AG08395 (cell line): ENCODE measurements around the gene CMIP.
A peak's percentile ranks its signal among the peaks of the same experiment; 100 is the strongest.

Experiments used
- DNase-seq: peaks from one replicate; pipeline ENCODE4 v3.0.0; 2012; ENCODE audit warnings: mixed read lengths, low spot score

The CMIP gene

DNA sequence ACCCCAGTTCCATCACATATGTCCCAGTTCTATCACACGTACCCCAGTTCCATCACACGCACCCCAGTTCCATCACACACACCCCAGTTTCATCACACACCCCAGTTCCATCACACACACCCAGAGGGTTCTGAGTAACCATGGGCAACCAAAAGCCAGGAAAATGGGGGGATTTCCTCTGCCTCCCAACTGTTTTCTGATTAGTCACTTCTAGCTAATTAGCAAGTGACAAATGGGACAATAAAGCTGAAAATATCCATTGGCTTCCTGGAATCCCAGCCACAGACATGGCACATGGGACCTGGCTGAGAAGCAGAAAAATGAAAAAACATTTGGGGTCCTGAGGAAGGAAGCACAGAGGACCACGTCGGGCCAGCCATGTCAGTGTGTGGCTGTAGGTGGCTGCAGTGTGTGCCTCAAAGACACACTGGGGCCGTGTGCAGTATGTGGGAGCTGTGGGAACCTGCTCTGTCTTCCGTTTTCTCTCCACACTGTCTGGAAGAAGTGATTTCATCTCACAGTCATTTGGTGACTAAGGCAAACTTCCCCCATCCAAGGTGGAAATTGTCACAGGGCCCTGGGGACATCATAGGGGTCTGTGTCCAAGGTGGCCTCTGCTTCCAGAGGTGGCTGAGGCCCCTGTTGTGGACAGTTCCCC is 106.7 kb downstream of the CMIP start:
- peak; percentile 76 for DNase-seq

- no peak for DNase-seq
These were observed 107.3 kb downstream of the CMIP start for GRCh38 chr16:81551821-81552304.

DNA sequence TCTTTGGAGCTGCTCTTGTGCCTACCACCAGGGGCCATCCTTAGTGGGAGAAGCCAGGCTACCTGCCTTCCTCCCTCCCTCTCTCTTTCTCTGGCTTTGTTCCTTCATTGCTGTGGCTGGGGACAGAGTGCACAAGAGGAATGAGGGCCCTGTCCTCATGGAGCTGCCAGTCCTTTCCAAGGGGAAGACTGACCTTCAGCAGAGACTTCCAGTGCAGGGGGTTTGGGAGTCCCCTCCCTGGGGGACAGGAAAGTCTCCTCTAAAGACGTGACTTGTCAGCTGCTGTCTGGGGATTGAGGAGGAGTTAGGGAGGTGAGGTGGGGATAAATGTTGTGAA is 108.1 kb downstream of the CMIP start:
- no peak for DNase-seq

- peak; percentile 48 for DNase-seq
These were observed 108.6 kb downstream of the CMIP start for GRCh38 chr16:81553080-81553813.

DNA sequence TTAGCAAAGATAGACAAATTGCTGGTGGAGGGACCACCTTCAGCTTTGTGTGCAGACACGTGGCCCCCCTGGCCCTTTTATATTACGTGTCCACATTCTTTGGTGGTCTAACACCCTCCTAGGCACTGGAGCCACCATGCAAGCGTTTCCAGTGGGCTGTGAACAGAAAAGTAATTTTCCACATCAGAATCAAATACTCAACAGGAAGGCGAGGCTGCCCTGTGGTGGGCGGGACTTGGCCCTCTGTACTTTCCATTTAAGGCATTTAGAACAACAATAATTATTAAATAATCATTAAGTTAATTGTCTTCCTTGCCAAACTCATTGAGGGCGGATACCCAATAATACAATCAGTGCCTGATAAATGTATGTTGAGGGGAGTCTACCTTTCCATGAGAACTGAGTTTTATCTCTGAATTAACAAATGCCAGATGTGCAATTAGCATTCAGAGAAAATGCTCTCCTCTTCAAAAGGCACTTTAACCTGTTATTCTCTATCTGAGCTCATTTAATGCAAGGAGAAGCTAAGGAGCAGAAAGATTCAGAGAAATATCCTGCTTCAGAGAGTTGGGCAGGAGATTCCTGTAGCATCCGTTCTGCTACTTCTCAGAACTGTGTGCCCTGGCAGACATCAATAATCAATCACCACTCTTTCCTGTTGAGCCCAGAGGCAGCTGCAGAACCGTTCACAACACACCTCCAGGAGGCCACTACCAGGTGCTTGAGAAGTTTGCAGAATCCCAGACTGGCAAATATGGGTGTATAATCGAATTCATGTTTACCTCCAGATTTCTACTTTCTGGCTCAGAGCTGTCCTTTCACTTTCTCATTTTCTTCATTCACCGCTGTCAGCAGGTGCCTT is 109.4 kb downstream of the CMIP start:
- no peak for DNase-seq

GRCh38 chr16:81554979-81555378 is 110.4 kb downstream of the CMIP start:
- no peak for DNase-seq

DNA sequence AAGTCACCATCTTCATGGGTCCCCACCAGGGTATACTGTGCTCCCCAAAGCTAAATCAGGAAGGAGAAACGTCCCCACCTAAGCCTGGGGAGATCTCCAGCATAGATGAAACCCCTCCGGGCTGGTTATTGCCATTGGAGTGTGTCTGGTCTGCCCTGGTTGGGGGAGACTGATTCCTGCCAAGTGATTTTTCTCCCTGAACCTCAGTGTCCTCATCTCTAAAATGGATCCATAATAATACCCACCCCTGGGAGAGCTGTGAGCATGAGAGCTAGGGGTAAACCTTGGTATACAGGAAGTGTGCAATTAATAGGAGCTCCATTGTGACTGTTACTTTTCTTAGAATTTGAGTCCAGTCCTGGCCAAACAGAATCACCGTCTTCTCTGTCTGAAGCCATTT is 111.1 kb downstream of the CMIP start:
- no peak for DNase-seq

DNA sequence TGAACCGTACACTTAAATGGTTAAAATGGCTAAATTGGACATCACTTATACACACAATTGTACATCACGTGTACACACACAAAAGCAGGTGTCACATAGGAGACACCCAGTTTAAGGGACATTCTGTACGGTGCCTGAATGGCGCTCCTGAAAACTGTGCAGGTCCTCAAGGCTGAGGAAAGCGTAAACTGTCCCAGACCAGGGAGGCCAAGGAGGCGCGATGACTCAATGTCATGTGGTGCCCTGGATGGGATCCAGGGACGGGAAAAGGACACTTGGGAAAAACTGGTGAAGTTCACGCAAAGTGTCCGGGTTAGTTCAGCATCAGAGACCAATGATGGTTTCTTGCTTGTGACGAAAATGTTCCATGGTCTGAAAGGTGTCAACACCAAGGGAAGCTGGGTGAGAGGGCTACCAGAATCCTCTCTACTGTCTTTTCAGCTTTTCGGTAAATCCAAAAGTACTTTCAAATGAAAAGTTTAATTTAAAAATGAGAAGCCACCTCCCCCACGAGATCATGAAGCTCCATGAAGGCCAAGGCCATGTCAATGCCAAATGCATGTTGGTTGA is 112.2 kb downstream of the CMIP start:
- DNase-seq, result peak; percentile 89

- DNase-seq, result no peak
These were observed 113.5 kb downstream of the CMIP start for GRCh38 chr16:81558077-81558443.

GRCh38 chr16:81558444-81559175 is 114.0 kb downstream of the CMIP start:
- DNase-seq, result no peak

GRCh38 chr16:81560979-81561657 is 116.5 kb downstream of the CMIP start:
- DNase-seq, result no peak

DNA sequence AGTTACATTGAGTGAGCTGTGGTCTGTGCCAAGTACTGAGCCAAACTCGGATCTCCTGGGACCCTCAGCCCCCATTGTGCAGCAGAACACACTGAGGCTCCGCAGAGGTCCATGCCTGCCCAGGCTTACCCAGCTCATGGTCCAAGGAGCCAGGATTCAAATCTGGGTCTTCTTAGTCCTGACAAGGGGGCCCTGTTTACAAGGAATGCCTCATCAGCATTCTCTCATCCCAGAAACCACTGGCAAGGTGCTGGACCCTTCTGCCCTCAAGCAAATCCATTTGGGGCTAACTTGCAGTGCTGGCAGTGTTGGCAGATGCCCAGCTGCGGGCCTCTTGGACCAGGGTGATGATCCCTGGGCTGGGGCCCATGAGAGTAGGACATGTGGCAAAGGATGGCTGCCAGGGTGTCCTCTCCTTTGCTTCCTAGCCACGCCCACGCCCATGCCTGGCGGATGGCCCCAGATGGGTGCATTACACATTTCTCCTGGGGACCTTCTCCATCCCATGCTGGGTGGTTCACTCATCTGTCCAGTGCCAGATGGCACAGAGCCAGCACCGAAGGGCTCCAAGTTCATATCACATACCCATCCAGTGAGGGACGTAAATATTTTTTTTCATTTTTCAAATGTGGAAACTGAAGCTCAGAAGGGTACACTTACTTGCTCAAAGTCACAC is 117.7 kb downstream of the CMIP start:
- no peak for DNase-seq

DNA sequence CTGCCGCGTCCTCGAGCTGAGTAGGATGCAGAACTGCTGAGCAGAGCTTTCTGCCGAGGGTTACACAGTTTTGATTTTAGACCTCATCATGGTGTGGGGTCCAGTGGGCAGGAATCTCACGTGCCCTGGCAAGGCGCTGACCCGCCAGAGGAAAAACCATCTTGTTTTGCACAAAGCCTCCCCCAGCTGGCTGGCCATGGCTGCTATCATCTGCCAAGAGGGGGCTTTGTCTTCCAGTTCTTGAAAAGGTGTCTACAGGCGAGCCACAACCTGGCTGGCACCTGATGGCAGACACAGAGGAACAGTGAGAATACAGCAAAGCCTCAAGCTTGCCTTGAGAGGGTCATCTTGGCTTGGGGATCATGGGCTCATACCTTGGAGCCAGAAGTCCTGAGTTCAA is 118.3 kb downstream of the CMIP start:
- no peak for DNase-seq

- no peak for DNase-seq
These were observed 119.9 kb downstream of the CMIP start for GRCh38 chr16:81564421-81564911.

- no peak for DNase-seq
These were observed 120.9 kb downstream of the CMIP start for GRCh38 chr16:81565321-81566028.

GRCh38 chr16:81566086-81567007 is 121.7 kb downstream of the CMIP start:
- DNase-seq, result no peak

- DNase-seq, result no peak
These were observed 122.5 kb downstream of the CMIP start for GRCh38 chr16:81567087-81567486.

DNA sequence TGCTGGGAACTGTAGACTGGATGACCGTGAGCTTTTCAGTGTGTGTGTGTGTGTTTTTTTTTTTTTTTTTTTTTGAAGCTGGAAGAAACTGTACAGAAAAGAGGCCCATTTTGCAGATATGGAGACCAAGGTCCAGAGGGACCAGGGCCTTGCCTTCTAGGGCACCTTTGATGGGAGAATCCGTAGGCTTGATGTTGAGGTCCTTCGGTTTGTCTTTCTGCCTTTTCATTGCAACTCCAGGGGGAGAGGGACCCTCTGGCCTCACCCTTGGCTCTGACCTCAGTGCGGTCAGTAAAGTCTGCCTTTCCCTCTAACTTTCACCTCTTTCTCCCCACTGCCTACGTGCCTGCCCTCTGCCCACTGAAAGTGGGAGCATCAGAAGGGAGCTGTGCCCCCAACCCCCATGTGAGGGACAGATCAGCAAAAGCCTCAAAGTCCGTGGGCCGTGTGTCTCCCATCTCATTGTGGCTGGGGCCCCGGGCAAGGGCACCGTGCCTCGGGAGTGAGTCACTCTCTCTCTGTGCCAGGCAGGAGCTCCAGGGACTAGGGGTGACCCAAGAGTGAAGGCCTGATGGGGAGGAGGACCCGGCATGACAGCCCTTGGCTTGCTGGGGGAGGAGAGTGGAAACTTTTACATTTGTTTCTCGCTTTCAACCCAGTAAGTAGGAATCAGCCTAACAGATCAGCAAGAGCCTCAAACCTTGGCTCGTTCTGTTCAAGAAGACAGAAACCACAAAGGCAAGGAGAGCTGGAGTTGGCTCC is 123.6 kb downstream of the CMIP start:
- DNase-seq, result peak; percentile 93
